ENCODE data around the gene KLF7. TPM values are rescaled to one million over a fixed set of nuclear protein-coding genes. Genes with fewer than 3 reads are reported as not detected.

Gene KLF7
- total and polyA plus RNA-seq, 2 experiments from 2014 or later, result 6.3 to 7.9 TPM

DNA sequence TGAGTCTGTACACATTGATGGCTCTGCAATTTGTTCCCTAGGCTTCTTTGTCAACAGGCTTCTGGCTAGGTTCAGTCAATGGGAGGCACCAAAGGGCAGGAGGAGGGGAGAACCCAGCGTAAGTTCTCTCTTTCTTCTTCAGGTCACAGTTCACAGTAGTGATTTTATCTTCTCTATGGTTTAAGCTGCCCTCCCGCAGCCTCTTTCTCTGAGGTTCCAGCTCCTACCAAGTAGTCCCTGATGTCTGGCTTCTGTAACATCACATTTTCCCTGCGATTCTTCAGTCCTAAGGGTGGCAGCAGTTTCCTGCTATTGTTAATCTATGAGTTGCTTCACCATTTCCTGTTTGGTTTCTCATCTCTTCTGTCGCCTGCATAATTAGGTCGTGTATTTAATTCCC lies 119.0 kb downstream of the KLF7 start:
- H3K9me3 ChIP-seq (ENCODE audit: low read depth), result no peaks in the 10 kb centered on the region
- no peaks in the 10 kb centered on the region for H3K79me2 ChIP-seq
- no peak overlapping the region for H3K4me2 ChIP-seq
- no peaks in the 10 kb centered on the region for H3K9me2 ChIP-seq (replicated peaks; ENCODE audit: insufficient read depth)
- no peak overlapping the region for H3K27ac ChIP-seq
- H2AFZ ChIP-seq, result no peak overlapping the region
- DNase-seq (ENCODE audit: low spot score), result no peak
- 58% methylated on average over 5 of the region's 5 CpGs for WGBS (ENCODE audit: low lambda C conversion rate, missing lambda C conversion rate)
- no peaks in the 10 kb centered on the region for H3K27me3 ChIP-seq
- no peaks in the 10 kb centered on the region for H3K36me3 ChIP-seq (replicated peaks; ENCODE audit: insufficient read depth, low read depth)
- H3K4me1 ChIP-seq (ENCODE audit: insufficient read depth), result no peaks in the 10 kb centered on the region
- no peak for TF ChIP-seq EZH2phosphoT487 (IDR thresholded peaks at IDR 0.05; ENCODE audit: low read depth, severe bottlenecking, unreplicated experiment)
- TF ChIP-seq CTCF (IDR thresholded peaks at IDR 0.05; ENCODE audit: poor library complexity), result no peak
- TF ChIP-seq EZH2 (IDR thresholded peaks at IDR 0.05; ENCODE audit: borderline replicate concordance), result no peak
- no peaks in the 10 kb centered on the region for H4K20me1 ChIP-seq (ENCODE audit: insufficient read depth, poor library complexity, severe bottlenecking)
- H3K4me3 ChIP-seq, result no peak overlapping the region

DNA sequence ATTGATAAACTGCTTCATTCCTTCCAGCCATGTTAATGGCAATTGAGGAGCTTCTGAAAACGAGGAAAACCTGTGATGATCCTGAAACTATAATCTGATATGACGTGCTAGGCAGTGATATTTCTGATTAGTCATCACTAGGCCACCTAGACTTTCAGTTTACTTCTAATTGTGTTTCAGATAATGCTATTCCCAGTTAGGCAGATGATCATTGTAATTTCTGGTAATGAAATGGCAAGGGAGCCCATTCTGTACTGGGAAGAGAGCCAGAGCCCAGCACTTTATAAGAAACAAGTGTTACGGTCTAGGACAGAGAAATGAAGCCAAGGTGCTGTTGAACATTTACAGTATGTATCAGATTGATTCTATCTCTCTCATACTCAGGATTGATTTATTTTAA lies 120.2 kb downstream of the KLF7 start:
- Histone ChIP-seq H3K27ac (peak overlapping the region; percentile 65), H3K9me3 (ENCODE audit: low read depth) (no peaks in the 10 kb centered on the region)
- TF ChIP-seq CTCF (IDR thresholded peaks at IDR 0.05; ENCODE audit: poor library complexity) (no peak), EZH2 (IDR thresholded peaks at IDR 0.05; ENCODE audit: borderline replicate concordance) (no peak), EZH2phosphoT487 (IDR thresholded peaks at IDR 0.05; ENCODE audit: low read depth, severe bottlenecking, unreplicated experiment) (no peak)

DNA sequence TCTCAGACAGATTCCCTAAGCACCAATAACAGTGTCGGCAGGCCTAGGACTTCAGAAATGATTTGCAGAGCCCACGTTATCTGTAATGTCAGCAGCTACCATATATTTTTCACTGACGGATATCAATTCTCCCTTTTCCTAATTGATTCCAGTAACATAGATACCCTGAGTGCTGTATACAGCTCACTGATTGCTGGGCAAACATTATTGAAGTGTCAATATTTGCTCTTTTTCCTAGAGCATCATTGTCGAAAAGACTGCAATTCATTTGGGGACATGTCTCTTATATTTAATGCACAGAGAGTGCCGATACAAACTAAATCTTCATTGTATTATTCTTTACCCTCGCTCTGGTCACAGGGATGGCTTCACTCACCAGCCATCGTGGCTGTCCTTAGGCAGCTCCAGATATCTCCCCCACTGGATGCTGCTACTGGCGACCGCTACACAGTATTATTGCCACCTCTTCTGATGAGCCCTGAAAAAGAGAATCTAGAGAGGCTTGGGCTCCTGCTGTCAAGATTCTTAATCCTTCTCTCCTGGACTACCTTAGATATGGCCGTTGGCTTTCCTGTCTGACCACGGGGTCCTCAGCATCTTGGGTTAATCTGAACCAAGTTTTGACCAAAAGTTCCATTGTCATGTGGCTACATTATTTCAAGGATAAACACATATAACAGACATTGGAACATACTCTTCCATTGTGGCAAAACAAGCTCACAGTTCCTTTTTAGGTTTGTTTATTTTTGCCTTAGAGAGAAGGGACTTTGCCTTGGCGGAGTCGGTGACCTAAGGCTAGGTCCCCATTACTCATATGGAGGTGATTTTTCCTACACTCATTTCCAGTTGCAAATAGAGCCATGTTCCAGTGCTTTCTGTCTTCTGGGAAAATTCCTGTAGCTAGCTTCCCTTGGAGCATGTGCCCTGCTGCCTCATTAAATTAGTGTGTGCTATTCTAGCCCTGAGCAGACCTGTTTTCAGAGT lies 121.1 kb downstream of the KLF7 start:
- H3K4me3 ChIP-seq, result no peak overlapping the region
- H2AFZ ChIP-seq, result no peak overlapping the region
- H3K27me3 ChIP-seq, result no peaks in the 10 kb centered on the region
- TF ChIP-seq EZH2phosphoT487 (IDR thresholded peaks at IDR 0.05; ENCODE audit: low read depth, severe bottlenecking, unreplicated experiment) (no peak), EZH2 (IDR thresholded peaks at IDR 0.05; ENCODE audit: borderline replicate concordance) (no peak), CTCF (IDR thresholded peaks at IDR 0.05; ENCODE audit: poor library complexity) (no peak)
- H3K4me1 ChIP-seq (ENCODE audit: insufficient read depth), result no peaks in the 10 kb centered on the region
- H3K9me2 ChIP-seq (replicated peaks; ENCODE audit: insufficient read depth), result no peaks in the 10 kb centered on the region
- no peaks in the 10 kb centered on the region for H3K79me2 ChIP-seq
- peak overlapping the region; percentile 65 for H3K27ac ChIP-seq
- DNase-seq (ENCODE audit: low spot score), result peak; percentile 24
- no peaks in the 10 kb centered on the region for H3K36me3 ChIP-seq (replicated peaks; ENCODE audit: insufficient read depth, low read depth)
- H3K9me3 ChIP-seq (ENCODE audit: low read depth), result no peaks in the 10 kb centered on the region
- no peak overlapping the region for H3K4me2 ChIP-seq
- H4K20me1 ChIP-seq (ENCODE audit: insufficient read depth, poor library complexity, severe bottlenecking), result no peaks in the 10 kb centered on the region
- WGBS (ENCODE audit: low lambda C conversion rate, missing lambda C conversion rate), result 78% methylated on average over 13 of the region's 13 CpGs

More for the DNA sequence above, 120.2 kb downstream of the KLF7 start:
- Histone ChIP-seq H3K4me1 (ENCODE audit: insufficient read depth) (no peaks in the 10 kb centered on the region), H4K20me1 (ENCODE audit: insufficient read depth, poor library complexity, severe bottlenecking) (no peaks in the 10 kb centered on the region), H3K79me2 (no peaks in the 10 kb centered on the region), H3K4me3 (no peak overlapping the region), H3K27me3 (no peaks in the 10 kb centered on the region), H2AFZ (no peak overlapping the region), H3K36me3 (replicated peaks; ENCODE audit: insufficient read depth, low read depth) (no peaks in the 10 kb centered on the region), H3K4me2 (no peak overlapping the region), H3K9me2 (replicated peaks; ENCODE audit: insufficient read depth) (no peaks in the 10 kb centered on the region)
- WGBS (ENCODE audit: low lambda C conversion rate, missing lambda C conversion rate), result 68% methylated on average over 3 of the region's 3 CpGs
- DNase-seq (ENCODE audit: low spot score), result no peak
